SKM-1 treated with dmso at 0.1 percent for 144 hours (cell line): ENCODE measurements around the gene HOXA13.

Experiments used
- DNase-seq: peaks from one replicate; lab custom pipeline; 2025; ENCODE audit not compliant: unreplicated experiment; lab: John Stamatoyannopoulos, UW

Gene HOXA13

GRCh38 chr7:27148756-27149641, 50.9 kb downstream of the HOXA13 start:
- no peak for DNase-seq

- no peak for DNase-seq
Measured at GRCh38 chr7:27148031-27148755, 51.7 kb downstream of the HOXA13 start.

- DNase-seq, result no peak
Measured at GRCh38 chr7:27147199-27148030, 52.5 kb downstream of the HOXA13 start, which contains the start of gene HOXA6. Gene HOXA6 (minus strand): TSS chr7:27147774. CDS start chr7:27147749, 25 bp downstream.

- no peak for DNase-seq
Measured at GRCh38 chr7:27146491-27147198, 53.2 kb downstream of the HOXA13 start.

GRCh38 chr7:27145914-27146412, 53.9 kb downstream of the HOXA13 start:
- no peak for DNase-seq

GRCh38 chr7:27145165-27145913, 54.6 kb downstream of the HOXA13 start:
- DNase-seq, result no peak

- no peak for DNase-seq
Measured at GRCh38 chr7:27144781-27145164, 55.1 kb downstream of the HOXA13 start.
